NCI-H524 (cell line): Measurements from ENCODE around the gene BAZ1A.

Experiments used
- DNase-seq, 2 experiments: peaks; one replicate each; lab custom pipeline; 2025; lab: John Stamatoyannopoulos, UW

BAZ1A gene

GRCh38 chr14:34722723-34723545 is 152.2 kb downstream of the BAZ1A start:
- peak; percentile 21 to 75 for DNase-seq

GRCh38 chr14:34721129-34721528 is 154.0 kb downstream of the BAZ1A start:
- no peak for DNase-seq

GRCh38 chr14:34718750-34719304 is 156.3 kb downstream of the BAZ1A start:
- no peak for DNase-seq

- peak in 1 of 2 experiments; percentile 37 for DNase-seq
These were observed 159.9 kb downstream of the BAZ1A start for GRCh38 chr14:34715127-34715863.

GRCh38 chr14:34714320-34715126 is 160.6 kb downstream of the BAZ1A start, which contains the start of gene CFL2:
CFL2 (minus strand) TSS chr14:34714593; CDS start chr14:34714540, 53 bp downstream.
- peak; percentile 90 to 92 for DNase-seq

GRCh38 chr14:34713681-34714319 is 161.4 kb downstream of the BAZ1A start:
- peak; percentile 27 to 59 for DNase-seq

GRCh38 chr14:34713122-34713680 is 162.0 kb downstream of the BAZ1A start:
- no peak for DNase-seq

GRCh38 chr14:34711796-34712712 is 163.1 kb downstream of the BAZ1A start:
- DNase-seq: peak in 1 of 2 experiments; percentile 47

GRCh38 chr14:34711169-34711568 is 164.0 kb downstream of the BAZ1A start:
- DNase-seq: peak; percentile 73 to 92

GRCh38 chr14:34710744-34711143 is 164.4 kb downstream of the BAZ1A start:
- DNase-seq: no peak

- peak in 1 of 2 experiments; percentile 26 for DNase-seq
These were observed 165.2 kb downstream of the BAZ1A start for GRCh38 chr14:34710006-34710405.

GRCh38 chr14:34707722-34708121 is 167.4 kb downstream of the BAZ1A start:
- no peak for DNase-seq
